PC-3 (cell line): ENCODE data around the gene MAU2.

Experiments
- CTCF ChIP-seq: fragments of 300-600 bp; sonication (generic); conservative IDR thresholded peaks from 2 replicates; pipeline ENCODE4 v1.5.1; 2017; ENCODE audit warnings: antibody characterized with exemption, low read depth, mild to moderate bottlenecking, low read length
- EZH2 ChIP-seq: fragments of 300-600 bp; sonication (generic); IDR thresholded peaks from one replicate; pipeline ENCODE4 v1.6.1; 2017; ENCODE audit warnings: antibody characterized with exemption, mild to moderate bottlenecking, low read length; ENCODE audit not compliant: unreplicated experiment
- EZH2phosphoT487 ChIP-seq: fragments of 300-600 bp; sonication (generic); IDR thresholded peaks from 2 replicates; pipeline ENCODE4 v1.6.1; 2018; ENCODE audit warnings: mild to moderate bottlenecking, antibody characterized with exemption, low read length, borderline replicate concordance

GRCh38 chr19:19337120-19337519, 16.5 kb downstream of the MAU2 start:
- TF ChIP-seq CTCF, result no peak
- TF ChIP-seq EZH2, result no peak
- TF ChIP-seq EZH2phosphoT487, result no peak
